Mucosa of descending colon (tissue), 3 donors: ENCODE measurements around the gene JHY. TPM values are rescaled to one million over a fixed set of nuclear protein-coding genes. Genes with fewer than 3 reads are reported as not detected.
A peak's percentile ranks its signal among the peaks of the same experiment; 100 is the strongest.

Experiments used
- ATAC-seq: fragments of 200-7000 bp; cut with Tn5 transposase; one replicate; pipeline ENCODE4 v1.9.1; 2020; ENCODE audit warnings: mild to moderate bottlenecking, moderate library complexity
- DNase-seq, 3 donors: peaks; one replicate each; pipeline ENCODE4 v3.0.0-alpha.2; 2020
- H3K36me3 ChIP-seq: fragments of 200-600 bp; one replicate; pipeline ENCODE4 v1.8.0; 2021; ENCODE audit warnings: low read depth, mild to moderate bottlenecking
- H3K4me1 ChIP-seq: fragments of 200-600 bp; one replicate; pipeline ENCODE4 v1.8.0; 2021; ENCODE audit warnings: low read depth, mild to moderate bottlenecking
- H3K4me3 ChIP-seq: fragments of 200-600 bp; one replicate; pipeline ENCODE4 v1.8.0; 2021; ENCODE audit warnings: mild to moderate bottlenecking
- H3K9me3 ChIP-seq: fragments of 200-600 bp; one replicate; pipeline ENCODE4 v1.8.0; 2021; ENCODE audit warnings: mild to moderate bottlenecking
- CTCF ChIP-seq: fragments of 200-600 bp; IDR thresholded peaks from one replicate; pipeline ENCODE4 v1.8.0; 2022; ENCODE audit warnings: antibody characterized with exemption, mild to moderate bottlenecking
- intact Hi-C, 2 donors: fragments of 100-400 bp; cut with DNase I in 1 of 2; cut with micrococcal nuclease in 1 of 2; formaldehyde crosslinking; loops; one replicate each; pipeline versions ENCODE4 v1.11.0 to v1.11.1; 2022; cut with DNase I, micrococcal nuclease
- total RNA-seq, 3 donors: library from RNA; stranded (reverse); fragmentation: NEBNext Ultra II Directional in 2 of 3; extraction: Animal tissue kit (Norgen Biotek cat#: 25700) in 2 of 3; gene quantifications; one replicate each; pipeline versions ENCODE4 v1.2.1 to v1.2.4, GENCODE V29; 2021 to 2023
- donor health status: DM: no; HTN: no; CAD: no; lungs with moderate emphysema.
- donor health status: DM: no; HTN: no; CAD: no.
- donor health status: DM: no; HTN: yes; CAD: no.

JHY gene
- total RNA-seq, 3 donors from 2014 or later, result 1.5 to 5.4 (median 2.4) TPM

DNA sequence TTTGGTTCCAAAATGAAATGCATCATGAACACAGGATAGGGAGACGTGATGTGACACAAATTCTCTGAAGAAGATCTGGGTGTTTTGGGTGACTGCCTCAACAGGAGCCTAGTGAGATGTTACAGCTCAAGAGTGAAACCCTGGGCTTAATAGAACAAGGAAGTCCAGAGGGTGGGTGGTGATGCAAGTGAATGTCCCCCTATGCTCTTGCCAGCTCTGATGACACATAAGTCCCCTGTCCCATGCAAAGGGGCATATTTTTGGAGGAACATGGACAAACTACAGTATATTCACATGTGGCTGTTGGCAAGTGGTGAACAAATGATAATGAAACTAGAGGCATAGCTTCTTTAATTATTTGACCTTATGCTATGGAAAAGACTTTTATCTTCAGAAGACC, 35.1 kb upstream of the JHY start:
- no peak overlapping the region for H3K4me3 ChIP-seq
- no peaks in the 10 kb centered on the region for H3K9me3 ChIP-seq
- intact Hi-C loops, result no loop called here
- TF ChIP-seq CTCF, result no peak
- ATAC-seq, result no peak
- no peak for DNase-seq
- H3K36me3 ChIP-seq, result no peaks in the 10 kb centered on the region
- H3K4me1 ChIP-seq, result no peaks in the 10 kb centered on the region

- Histone ChIP-seq H3K36me3 (no peaks in the 10 kb centered on the region), H3K9me3 (no peaks in the 10 kb centered on the region), H3K4me1 (no peaks in the 10 kb centered on the region), H3K4me3 (no peak overlapping the region)
- intact Hi-C loops, result no loop called here
- TF ChIP-seq CTCF, result no peak
- no peak for ATAC-seq
- no peak for DNase-seq
These were observed 34.4 kb upstream of the JHY start for GRCh38 chr11:122848186-122848585.

GRCh38 chr11:122850076-122850631, 32.4 kb upstream of the JHY start:
- no peak for TF ChIP-seq CTCF
- Histone ChIP-seq H3K4me1 (no peaks in the 10 kb centered on the region), H3K36me3 (no peaks in the 10 kb centered on the region), H3K4me3 (no peak overlapping the region), H3K9me3 (no peaks in the 10 kb centered on the region)
- intact Hi-C loops, result loop anchor here (10.0 kb wide), 2 partner anchors 55 to 225 kb away; no protein-coding TSS in a partner anchor
- no peak for ATAC-seq
- DNase-seq, result no peak

DNA sequence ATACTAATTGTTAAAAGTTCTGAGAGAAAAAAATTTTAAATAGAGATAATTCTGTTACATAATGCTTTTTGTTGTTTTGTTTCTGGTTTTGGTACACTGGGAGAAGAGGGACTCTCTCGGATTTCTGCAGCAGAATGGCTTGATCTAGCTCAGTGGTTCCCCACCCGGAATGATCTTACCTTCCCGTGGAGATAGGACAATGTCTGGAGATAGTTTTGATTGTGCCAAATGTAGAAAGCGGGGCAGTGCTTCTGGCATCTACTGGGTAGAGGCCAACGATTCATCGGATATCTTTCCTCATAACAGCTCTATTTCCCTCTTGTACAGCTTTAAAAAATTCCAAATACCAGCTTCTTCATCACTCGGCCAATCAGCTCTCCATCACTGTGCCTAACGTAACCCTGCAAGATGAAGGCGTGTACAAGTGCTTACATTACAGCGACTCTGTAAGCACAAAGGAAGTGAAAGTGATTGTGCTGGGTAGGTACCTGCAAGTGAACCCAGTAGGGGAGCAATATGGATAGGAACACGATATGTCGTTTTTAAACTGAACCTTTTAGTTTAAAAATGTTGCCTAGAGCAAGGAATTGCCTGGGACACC, 31.1 kb upstream of the JHY start:
- Histone ChIP-seq H3K4me1 (no peaks in the 10 kb centered on the region), H3K4me3 (no peak overlapping the region), H3K36me3 (no peaks in the 10 kb centered on the region), H3K9me3 (no peaks in the 10 kb centered on the region)
- no peak for TF ChIP-seq CTCF
- intact Hi-C loops, result loop anchor here (10.0 kb wide), 2 partner anchors 57 to 227 kb away; no protein-coding TSS in a partner anchor
- DNase-seq (no peak), ATAC-seq (peak; percentile 75)

- no peaks in the 10 kb centered on the region for H3K4me1 ChIP-seq
- H3K36me3 ChIP-seq, result no peaks in the 10 kb centered on the region
- DNase-seq (no peak), ATAC-seq (peak; percentile 47)
- H3K9me3 ChIP-seq, result no peaks in the 10 kb centered on the region
- no peak overlapping the region for H3K4me3 ChIP-seq
- TF ChIP-seq CTCF, result no peak
- intact Hi-C loops, result loop anchor here (10.0 kb wide), 2 partner anchors 57 to 227 kb away; no protein-coding TSS in a partner anchor
These were observed 30.3 kb upstream of the JHY start for GRCh38 chr11:122852074-122852795.
